HG03045 (cell line): ENCODE measurements around the gene MORN1.

Experiments
- ATAC-seq: cut with Tn5 transposase; IDR thresholded peaks from one replicate; pipeline ENCODE4 v1.9.1; 2021; ENCODE audit warnings: mild to moderate bottlenecking, moderate library complexity; ENCODE audit not compliant: unreplicated experiment

Gene MORN1

DNA sequence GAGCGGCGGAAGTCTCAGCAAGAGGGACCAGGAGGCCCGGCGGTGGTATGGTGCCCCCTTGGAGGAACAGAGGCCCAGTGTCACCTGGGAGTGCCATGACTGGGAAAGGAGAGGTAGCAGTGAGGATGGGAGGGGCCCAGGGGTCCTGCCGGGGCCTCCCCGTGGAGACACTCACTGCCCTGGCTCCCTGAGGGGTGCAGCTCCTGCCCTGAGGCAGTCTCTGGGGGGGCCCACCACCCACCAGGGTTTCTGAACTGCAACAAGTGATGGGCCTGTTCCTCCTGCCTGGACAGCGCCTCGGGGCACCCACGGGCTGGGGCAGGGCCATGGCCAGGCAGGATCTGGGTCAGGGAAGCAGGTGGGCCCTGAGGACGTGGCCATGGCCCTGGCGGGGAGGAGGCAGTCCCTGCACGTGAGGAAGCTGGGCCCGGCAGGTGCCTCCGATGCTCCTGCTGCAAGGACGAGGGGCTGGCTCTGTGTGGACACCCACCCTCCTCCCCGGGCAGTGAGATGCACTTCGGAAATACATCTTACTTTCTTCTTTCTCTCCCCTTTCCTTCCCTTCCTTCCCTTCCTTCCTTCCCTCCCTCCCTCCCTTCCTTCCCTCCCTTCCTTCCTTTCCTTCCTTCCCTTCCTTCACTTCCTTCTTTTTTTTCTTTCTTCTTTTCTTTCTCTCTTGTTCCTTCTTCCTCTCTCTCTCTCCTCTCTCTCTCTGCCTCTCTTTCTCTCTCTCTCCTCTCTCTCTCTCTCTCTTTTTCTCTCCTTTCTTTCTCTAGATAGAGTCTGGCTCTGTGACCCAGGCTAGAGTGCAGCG, 66.6 kb downstream of the MORN1 start:
- ATAC-seq, result no peak

GRCh38 chr1:2323451-2323974, 67.8 kb downstream of the MORN1 start:
- no peak for ATAC-seq

GRCh38 chr1:2322581-2323211, 68.7 kb downstream of the MORN1 start:
- no peak for ATAC-seq

DNA sequence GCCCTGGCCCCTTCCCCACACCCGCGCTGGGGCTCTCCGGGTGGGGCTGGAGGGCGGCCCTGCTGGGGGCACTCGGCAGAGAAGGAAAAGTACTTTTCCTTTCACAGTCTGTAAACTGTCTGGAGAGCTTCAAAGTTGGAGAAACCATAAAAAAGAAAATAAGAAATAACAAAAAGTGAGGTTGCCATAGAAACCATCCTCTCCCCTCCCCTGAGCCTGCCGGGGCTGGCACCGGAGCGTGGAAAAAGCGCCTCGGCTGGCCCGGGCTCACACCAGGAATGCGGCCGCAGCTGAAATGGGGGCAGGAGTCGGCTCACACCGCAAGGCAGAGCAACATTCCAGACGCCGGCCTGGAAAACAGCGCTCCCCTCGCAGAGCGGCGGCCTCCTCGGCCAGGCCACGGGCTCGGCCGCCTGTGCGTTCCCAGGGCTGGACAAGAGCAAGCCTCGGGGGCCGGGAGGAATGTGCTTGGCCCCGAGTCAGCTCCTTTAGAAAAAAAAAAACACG, 69.2 kb downstream of the MORN1 start:
- no peak for ATAC-seq

DNA sequence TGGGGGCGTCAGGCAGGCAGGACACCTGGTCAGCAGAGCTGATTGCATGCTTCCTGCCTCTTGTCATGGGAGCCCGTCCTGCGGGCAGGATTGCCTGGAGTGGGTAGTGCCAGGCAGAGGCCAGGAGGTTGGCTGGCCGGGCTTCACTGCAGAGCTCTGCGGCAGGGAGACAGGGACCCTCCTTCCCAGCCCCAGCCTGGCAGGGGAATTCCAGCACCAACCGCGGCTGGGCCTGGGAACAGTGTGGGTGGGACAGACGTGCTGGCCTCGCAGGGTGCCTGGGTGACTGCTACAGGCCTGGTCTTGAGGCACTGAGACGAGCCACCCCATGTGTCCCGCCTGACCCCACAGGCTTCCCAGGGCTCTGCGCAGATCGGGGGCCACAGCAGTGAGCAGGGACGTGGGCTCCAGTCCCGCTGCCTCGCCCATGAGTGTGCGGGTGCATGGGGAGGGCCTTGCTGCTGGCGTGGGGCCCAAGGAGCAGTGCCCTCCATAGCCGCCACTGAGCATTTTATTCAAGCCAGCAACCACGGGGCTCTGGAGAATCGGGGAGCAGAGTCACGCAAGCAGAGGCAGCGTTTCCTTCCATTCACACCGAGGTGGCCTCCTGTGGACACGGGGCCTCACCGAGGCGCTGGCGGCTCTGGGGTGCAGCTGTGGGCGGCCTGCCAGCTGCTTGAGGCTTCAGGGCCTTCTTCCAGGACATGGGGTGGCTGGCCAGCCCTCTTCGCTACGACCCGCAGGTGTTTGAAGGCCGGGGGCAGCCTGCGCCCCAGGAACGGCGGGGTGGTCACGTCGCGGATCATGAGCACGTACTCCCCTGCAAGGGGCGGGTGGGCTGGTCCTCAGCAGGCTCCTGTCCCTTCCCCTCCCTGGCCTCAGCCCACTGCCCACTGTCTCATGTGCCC, 70.3 kb downstream of the MORN1 start:
- ATAC-seq, result no peak

DNA sequence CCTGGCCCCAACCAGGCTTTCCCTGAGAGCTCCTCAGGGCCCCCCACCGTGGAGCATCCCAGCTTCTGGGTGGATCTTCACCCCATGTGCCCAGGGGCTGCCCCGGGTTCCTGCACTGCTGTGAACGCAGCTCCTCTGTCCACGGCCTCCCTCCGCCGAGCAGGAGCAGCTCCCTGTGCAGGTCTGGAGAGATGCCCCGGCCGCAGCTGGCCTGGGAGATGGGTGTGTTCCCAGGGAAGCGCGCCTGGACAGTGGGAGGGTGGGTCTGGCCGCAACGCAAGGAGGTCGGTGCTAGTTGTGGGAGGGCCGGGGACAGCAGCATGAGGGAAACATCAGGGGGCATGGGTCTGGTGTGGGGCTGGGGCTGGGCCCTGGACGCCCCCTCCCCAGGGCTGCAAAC, 71.3 kb downstream of the MORN1 start:
- ATAC-seq, result no peak

GRCh38 chr1:2319291-2319690, 72.1 kb downstream of the MORN1 start:
- ATAC-seq, result no peak

GRCh38 chr1:2318314-2319278, 72.8 kb downstream of the MORN1 start:
- no peak for ATAC-seq

GRCh38 chr1:2317230-2318065, 73.9 kb downstream of the MORN1 start:
- ATAC-seq, result no peak

GRCh38 chr1:2316451-2316961, 74.8 kb downstream of the MORN1 start:
- no peak for ATAC-seq

DNA sequence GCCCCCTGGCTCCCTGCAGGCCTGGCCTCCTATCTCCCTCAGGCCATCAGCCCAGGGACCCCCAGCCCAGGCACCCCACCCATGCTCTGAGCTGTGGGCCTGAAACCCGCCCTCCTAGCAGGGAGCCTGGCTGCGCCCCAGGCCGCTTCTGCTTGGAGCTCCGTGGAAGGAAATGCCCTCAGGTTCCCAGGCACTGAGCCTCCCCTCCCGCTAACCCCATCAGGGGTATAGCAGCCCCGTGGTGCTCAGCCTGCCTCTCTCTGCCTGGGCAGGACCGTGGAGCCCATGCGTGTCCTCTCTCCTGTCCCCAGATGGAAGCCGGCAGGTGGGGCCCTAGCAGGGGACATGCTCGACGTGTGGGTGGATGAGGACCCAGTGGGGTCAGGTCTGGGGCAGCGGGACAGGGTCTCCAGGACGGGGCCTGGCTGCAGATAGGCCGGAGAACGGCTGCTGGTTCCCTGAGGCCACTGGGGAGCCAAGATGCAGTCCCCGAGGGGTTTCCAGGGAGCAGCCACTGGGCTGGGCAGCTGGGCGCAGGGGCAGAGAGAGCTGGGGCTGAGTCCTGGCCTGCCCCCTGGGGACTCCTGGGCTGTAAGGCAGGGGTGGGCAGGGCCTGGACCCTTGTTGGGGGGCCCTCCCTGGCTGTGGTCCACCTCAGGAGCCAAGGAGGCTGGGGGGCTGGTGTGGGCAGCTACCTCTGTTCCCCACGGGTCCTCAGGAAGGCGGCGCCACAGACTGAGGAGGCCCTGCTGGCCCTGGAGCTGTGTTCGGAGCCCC, 75.5 kb downstream of the MORN1 start:
- no peak for ATAC-seq

DNA sequence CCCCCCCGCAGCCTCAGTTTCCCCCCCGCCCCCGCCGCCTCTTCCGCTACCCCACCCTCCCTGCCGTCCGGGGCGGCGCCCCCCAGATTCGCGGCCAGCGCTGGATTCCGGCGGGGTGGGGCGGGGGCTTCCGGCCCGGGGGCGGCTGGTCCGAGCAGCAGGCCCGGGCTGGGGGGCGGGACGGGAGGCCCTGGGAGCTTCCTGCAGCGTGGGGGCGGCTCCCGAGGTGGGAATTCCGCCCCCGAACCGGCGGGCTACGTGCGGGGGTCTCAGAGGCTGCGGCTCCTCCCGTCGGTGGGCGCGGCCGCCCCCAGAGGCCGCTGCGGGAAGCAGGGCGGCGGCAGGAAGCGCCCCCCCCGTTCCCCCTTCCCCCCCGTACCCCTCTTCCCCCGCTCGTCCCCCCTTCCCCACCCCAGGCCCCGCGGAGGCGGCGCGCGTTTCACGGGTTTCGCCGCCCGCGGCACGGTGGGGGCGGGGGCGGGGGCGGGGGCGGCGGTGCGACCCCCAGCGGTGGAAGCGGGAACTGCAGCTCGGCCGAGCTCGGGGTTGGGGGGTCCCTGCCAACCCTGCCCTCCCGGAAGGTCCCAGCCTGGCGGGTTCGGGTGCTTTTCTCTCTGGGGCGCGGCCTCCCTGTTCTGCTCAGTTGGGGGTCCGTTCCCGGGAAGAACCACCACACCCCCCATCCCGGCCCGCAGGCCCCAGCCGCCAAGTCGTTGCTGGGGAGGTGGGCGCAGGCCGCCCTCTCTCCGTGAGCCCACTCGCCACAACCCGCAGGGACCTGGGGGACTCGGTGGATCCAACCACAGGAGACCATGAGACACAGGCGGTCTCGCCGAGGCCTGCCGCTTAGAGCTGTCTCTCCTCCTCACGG, 76.3 kb downstream of the MORN1 start:
- ATAC-seq, result no peak

- ATAC-seq, result no peak
These were observed 77.0 kb downstream of the MORN1 start for GRCh38 chr1:2314273-2314802.

DNA sequence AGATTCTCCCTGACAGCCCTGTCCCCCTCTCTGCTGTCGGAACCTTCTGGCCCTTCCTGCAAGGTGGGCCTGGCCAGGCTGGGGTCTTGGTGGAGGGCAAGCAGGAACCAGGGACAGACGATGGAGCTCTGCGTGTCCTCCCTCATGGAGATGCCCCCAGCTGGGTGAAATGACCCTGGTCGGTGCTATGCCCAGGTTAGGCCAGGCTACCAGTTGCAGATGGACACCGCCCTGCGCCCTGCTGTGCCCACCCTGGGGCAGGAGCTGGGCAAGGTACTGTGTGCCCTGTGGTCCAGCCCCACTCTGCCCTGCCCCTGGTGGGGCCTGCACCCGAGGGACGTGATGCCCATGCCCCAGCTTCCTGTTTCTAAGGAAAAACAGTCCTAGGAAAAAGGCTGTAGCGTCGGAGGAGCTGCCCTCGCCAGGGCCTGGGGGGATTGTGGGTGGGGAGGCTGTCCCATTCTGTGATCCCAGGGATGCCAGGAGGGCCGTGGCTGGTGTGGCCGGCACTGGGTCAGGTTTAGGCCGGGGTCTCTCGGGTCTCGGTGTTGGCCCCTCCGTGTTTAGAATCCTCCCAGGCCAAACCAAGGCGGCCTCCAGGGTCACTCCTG, 77.6 kb downstream of the MORN1 start:
- ATAC-seq, result no peak

DNA sequence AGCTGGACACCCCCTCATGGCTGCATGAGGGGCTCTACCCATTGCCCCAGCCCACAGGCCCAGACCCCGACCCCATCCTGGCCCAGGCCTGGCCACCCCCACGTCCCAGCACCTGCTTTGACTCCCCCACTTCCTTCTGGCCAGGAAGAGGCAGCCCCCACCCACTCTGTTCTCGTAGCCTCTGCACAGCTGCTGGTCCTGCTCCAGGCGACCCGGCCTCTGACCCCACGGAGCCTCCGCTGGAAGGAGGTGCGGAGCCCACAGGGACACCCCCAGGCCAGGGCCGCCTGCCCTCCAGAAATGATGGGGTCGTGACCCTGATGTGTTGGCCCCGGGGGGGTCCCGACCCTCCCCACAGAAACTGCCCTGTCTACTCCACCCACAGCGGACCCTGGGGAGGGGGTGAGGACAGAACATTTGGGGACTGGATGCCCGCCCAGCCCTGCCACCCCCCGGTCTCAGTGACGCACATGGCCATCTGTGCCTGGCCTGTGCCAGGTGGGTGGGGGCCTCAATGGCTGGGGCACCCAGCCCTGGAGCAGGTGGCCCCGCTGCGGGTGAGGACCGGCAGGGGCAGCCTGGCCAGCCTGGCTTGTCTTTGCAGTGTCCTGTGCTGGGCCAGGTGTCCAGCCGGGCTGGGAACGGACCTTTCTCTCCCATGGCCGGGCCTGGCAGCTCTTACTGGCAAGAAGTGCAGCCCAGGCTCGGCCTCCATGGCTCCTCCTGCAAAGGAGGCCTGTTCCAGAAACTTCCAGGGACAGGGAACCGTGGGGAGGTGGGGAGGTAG, 78.6 kb downstream of the MORN1 start:
- no peak for ATAC-seq

DNA sequence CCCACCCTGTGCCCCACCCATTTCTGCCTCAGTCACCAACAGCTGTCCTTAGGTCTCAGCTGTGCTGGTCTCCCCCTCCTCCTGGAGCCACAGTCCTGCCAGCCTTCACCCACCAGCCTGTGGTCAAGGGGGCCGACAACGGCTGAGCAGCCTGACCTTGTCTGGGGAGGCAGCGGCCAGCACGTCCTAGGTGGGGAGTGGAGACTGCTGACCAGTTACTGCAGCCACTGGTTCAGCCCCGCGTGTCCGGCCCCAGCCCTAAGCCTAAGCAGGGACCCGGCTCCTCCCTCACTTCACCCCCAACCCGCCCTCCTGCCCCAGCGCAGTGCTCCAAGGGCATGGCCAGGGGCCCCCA, 79.2 kb downstream of the MORN1 start:
- no peak for ATAC-seq
